ENCODE measurements around the gene PDE1C. TPM values are rescaled to one million over a fixed set of nuclear protein-coding genes. Genes with fewer than 3 reads are reported as not detected.

Gene PDE1C
- total RNA-seq, 2 experiments from 2014 or later, result not detected

GRCh38 chr7:31729195-31729804 lies 340.9 kb downstream of the PDE1C start:
- no peaks in the 10 kb centered on the region for H3K4me1 ChIP-seq (ENCODE audit: insufficient read depth, low read length, poor library complexity, severe bottlenecking)
- BruUV-seq (replicated peaks), result no TSS peak
- no peak overlapping the region for H2AFZ ChIP-seq (ENCODE audit: low read length)
- no peaks in the 10 kb centered on the region for H3K9me2 ChIP-seq (ENCODE audit: insufficient read depth, low read length)
- H3K36me3 ChIP-seq (ENCODE audit: insufficient read depth, low read length), result no peaks in the 10 kb centered on the region
- H3K4me2 ChIP-seq (ENCODE audit: low read length), result no peak overlapping the region
- H3K79me2 ChIP-seq (ENCODE audit: insufficient read depth, low read depth, low read length), result no peaks in the 10 kb centered on the region
- no peak overlapping the region for H3K4me3 ChIP-seq (ENCODE audit: low read depth, low read length, poor library complexity, severe bottlenecking)
- ChIA-PET POLR2A (interaction anchor here (1.1 kb wide), 1 partner anchor 101 kb away, joined by 3 read pairs; no protein-coding TSS in a partner anchor), CTCF (ENCODE audit: unreplicated experiment) (no interaction called here)
- intact Hi-C loops (cut with micrococcal nuclease; ENCODE audit: unreplicated experiment), result no loop called here
- no peak overlapping the region for H3K27ac ChIP-seq (ENCODE audit: low read depth, low read length, poor library complexity, severe bottlenecking)
- H4K20me1 ChIP-seq (ENCODE audit: insufficient read depth, low read length), result no peaks in the 10 kb centered on the region
- TF ChIP-seq, protein P1, sequence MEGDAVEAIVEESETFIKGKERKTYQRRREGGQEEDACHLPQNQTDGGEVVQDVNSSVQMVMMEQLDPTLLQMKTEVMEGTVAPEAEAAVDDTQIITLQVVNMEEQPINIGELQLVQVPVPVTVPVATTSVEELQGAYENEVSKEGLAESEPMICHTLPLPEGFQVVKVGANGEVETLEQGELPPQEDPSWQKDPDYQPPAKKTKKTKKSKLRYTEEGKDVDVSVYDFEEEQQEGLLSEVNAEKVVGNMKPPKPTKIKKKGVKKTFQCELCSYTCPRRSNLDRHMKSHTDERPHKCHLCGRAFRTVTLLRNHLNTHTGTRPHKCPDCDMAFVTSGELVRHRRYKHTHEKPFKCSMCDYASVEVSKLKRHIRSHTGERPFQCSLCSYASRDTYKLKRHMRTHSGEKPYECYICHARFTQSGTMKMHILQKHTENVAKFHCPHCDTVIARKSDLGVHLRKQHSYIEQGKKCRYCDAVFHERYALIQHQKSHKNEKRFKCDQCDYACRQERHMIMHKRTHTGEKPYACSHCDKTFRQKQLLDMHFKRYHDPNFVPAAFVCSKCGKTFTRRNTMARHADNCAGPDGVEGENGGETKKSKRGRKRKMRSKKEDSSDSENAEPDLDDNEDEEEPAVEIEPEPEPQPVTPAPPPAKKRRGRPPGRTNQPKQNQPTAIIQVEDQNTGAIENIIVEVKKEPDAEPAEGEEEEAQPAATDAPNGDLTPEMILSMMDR (conservative IDR thresholded peaks at IDR 0.05; ENCODE audit: low read length), result peak; percentile 29; the same call in 1 of the 2 replicates
- TF ChIP-seq EZH2phosphoT487 (IDR thresholded peaks at IDR 0.05; ENCODE audit: borderline replicate concordance, low read depth, low read length), result no peak
- H3K9me3 ChIP-seq (ENCODE audit: low read length), result no peaks in the 10 kb centered on the region
- DNase-seq (ENCODE audit: low spot score), result no peak

DNA sequence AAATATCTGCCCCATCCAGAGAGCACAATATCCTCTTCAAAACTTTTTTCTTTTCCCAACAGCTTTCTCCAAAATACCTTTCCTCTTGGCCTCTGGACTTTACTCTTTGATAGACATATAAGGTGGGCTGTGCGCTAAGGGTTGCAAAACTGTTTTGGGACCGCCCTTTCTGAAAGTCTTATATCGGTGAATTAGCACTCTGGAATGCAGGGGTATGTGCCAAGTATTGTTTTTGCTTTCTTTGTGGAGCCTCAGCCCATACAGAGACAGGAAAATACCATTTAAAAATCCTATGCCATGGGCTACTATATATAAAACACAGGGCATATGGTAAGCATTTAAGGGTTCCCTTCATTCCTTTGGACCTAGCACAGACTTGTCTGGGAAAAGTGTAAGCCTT lies 345.5 kb downstream of the PDE1C start:
- no peak for DNase-seq (ENCODE audit: low spot score)
- Histone ChIP-seq H2AFZ (ENCODE audit: low read length) (no peak overlapping the region), H3K4me2 (ENCODE audit: low read length) (no peak overlapping the region), H3K9me3 (ENCODE audit: low read length) (no peaks in the 10 kb centered on the region), H3K27ac (ENCODE audit: low read depth, low read length, poor library complexity, severe bottlenecking) (no peak overlapping the region), H3K4me1 (ENCODE audit: insufficient read depth, low read length, poor library complexity, severe bottlenecking) (no peaks in the 10 kb centered on the region), H3K36me3 (ENCODE audit: insufficient read depth, low read length) (no peaks in the 10 kb centered on the region), H3K79me2 (ENCODE audit: insufficient read depth, low read depth, low read length) (no peaks in the 10 kb centered on the region), H4K20me1 (ENCODE audit: insufficient read depth, low read length) (no peaks in the 10 kb centered on the region), H3K9me2 (ENCODE audit: insufficient read depth, low read length) (no peaks in the 10 kb centered on the region), H3K4me3 (ENCODE audit: low read depth, low read length, poor library complexity, severe bottlenecking) (no peak overlapping the region)
- BruUV-seq (replicated peaks), result no TSS peak
- intact Hi-C loops (cut with micrococcal nuclease; ENCODE audit: unreplicated experiment), result no loop called here
- TF ChIP-seq EZH2phosphoT487 (IDR thresholded peaks at IDR 0.05; ENCODE audit: borderline replicate concordance, low read depth, low read length), result no peak
- TF ChIP-seq, protein P1 (conservative IDR thresholded peaks at IDR 0.05; ENCODE audit: low read length), result no peak
- ChIA-PET POLR2A (no interaction called here), CTCF (ENCODE audit: unreplicated experiment) (no interaction called here)

DNA sequence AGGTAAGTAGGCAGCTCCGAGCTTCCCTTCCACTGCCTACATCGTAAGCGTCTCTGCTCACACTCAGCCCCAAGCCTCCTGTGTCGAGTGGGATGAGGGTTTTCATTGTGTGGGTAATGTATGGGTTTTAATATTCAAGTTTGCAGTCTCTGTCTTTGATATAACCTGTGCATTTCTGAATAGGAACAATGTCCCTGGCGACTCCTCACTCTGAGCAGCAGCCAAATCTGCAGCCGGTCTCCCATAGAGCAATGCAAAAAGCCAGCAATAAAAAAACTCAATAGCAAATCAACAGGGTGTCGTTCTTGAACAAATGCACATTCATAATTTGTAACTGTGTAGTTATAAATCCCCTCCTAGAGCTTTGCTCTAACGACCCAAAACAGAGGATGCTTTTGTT lies 349.8 kb downstream of the PDE1C start:
- intact Hi-C loops (cut with micrococcal nuclease; ENCODE audit: unreplicated experiment), result no loop called here
- DNase-seq (ENCODE audit: low spot score), result no peak
- no peaks in the 10 kb centered on the region for H3K9me2 ChIP-seq (ENCODE audit: insufficient read depth, low read length)
- H4K20me1 ChIP-seq (ENCODE audit: insufficient read depth, low read length), result no peaks in the 10 kb centered on the region
- no peak overlapping the region for H3K4me3 ChIP-seq (ENCODE audit: low read depth, low read length, poor library complexity, severe bottlenecking)
- no peak for TF ChIP-seq EZH2phosphoT487 (IDR thresholded peaks at IDR 0.05; ENCODE audit: borderline replicate concordance, low read depth, low read length)
- TF ChIP-seq, protein P1 (conservative IDR thresholded peaks at IDR 0.05; ENCODE audit: low read length), result no peak
- no peak overlapping the region for H3K4me2 ChIP-seq (ENCODE audit: low read length)
- no peak overlapping the region for H3K27ac ChIP-seq (ENCODE audit: low read depth, low read length, poor library complexity, severe bottlenecking)
- H3K36me3 ChIP-seq (ENCODE audit: insufficient read depth, low read length), result no peaks in the 10 kb centered on the region
- no peaks in the 10 kb centered on the region for H3K79me2 ChIP-seq (ENCODE audit: insufficient read depth, low read depth, low read length)
- no peak overlapping the region for H2AFZ ChIP-seq (ENCODE audit: low read length)
- no peaks in the 10 kb centered on the region for H3K4me1 ChIP-seq (ENCODE audit: insufficient read depth, low read length, poor library complexity, severe bottlenecking)
- H3K9me3 ChIP-seq (ENCODE audit: low read length), result no peaks in the 10 kb centered on the region
- CTCF ChIA-PET (ENCODE audit: unreplicated experiment), result no interaction called here
- BruUV-seq (replicated peaks), result no TSS peak
- POLR2A ChIA-PET, result no interaction called here
